Left lung (tissue), 10 donors: ENCODE data around the gene BRINP2. TPM values are rescaled to one million over a fixed set of nuclear protein-coding genes. Genes with fewer than 3 reads are reported as not detected.

Experiments used
- ATAC-seq: fragments of 200-7000 bp; cut with Tn5 transposase; one replicate; pipeline ENCODE4 v1.9.1; 2020; ENCODE audit warnings: moderate library complexity
- DNase-seq, 4 donors: peaks; one replicate each; pipeline ENCODE4 v3.0.0-alpha.2; 2013 to 2020
- H3K27ac ChIP-seq, 2 donors: fragments of 200-600 bp; sonication (generic) in 1 of 2; one replicate each; pipeline versions ENCODE4 v1.5.0 to v1.8.0; 2020 to 2021
- H3K27me3 ChIP-seq, 2 donors: fragments of 200-600 bp; sonication (generic) in 1 of 2; one replicate each; pipeline versions ENCODE4 v1.5.0 to v1.8.0; 2020 to 2021
- H3K36me3 ChIP-seq, 2 donors: fragments of 200-600 bp; sonication (generic) in 1 of 2; one replicate each; pipeline versions ENCODE4 v1.5.0 to v1.8.0; 2020 to 2021
- H3K4me1 ChIP-seq, 2 donors: fragments of 200-600 bp; one replicate each; pipeline ENCODE4 v1.8.0; 2021
- H3K4me3 ChIP-seq, 2 donors: fragments of 200-600 bp; sonication (generic) in 1 of 2; one replicate each; pipeline versions ENCODE4 v1.5.0 to v1.8.0; 2020 to 2021; ENCODE audit warnings: mild to moderate bottlenecking in 1 of 2
- H3K9me3 ChIP-seq, 2 donors: fragments of 200-600 bp; sonication (generic) in 1 of 2; one replicate each; pipeline versions ENCODE4 v1.5.0 to v1.8.0; 2020 to 2021
- CTCF ChIP-seq, 2 donors: fragments of 200-600 bp; sonication (generic) in 1 of 2; IDR thresholded peaks; one replicate each; pipeline versions ENCODE4 v1.5.0 to v1.8.0; 2021; ENCODE audit warnings: antibody characterized with exemption in 2 of 2
- intact Hi-C, 2 donors: fragments of 100-400 bp; cut with DNase I; formaldehyde crosslinking; loops; one replicate each; pipeline versions ENCODE4 v1.11.2 to v1.14.2; 2022
- polyA plus RNA-seq, 6 donors: library from polyadenylated mRNA; unstranded; fragments of 120-200 nt; gene quantifications; one replicate each; pipeline ENCODE4 v1.2.1, GENCODE V29; 2013; ENCODE audit not compliant: insufficient read length in 6 of 6
- total RNA-seq, 2 donors: library from RNA; stranded (reverse); fragmentation: NEBNext Ultra II Directional; extraction: Animal tissue kit (Norgen Biotek cat#: 25700); gene quantifications; one replicate each; pipeline ENCODE4 v1.2.1, GENCODE V29; 2021
- donor health status: DM: no; HTN: yes; CAD: no.
- donor health status: DM: no; HTN: no; CAD: no.

BRINP2 gene
- total and polyA plus RNA-seq, 8 donors = 0.08 to 1.5 (median 0.78) TPM; not detected in 1

- intact Hi-C loops = loop anchor here in 1 of 2 donors (10.0 kb wide), 1 partner anchor 292 kb away; no protein-coding TSS in a partner anchor
- TF ChIP-seq CTCF (IDR thresholded peaks at IDR 0.05) = no peak
- DNase-seq = no peak
- H3K27me3 ChIP-seq = peaks cover 0 to 14% of the 10 kb centered on the region in 2 donors
- no peaks in the 10 kb centered on the region for H3K36me3 ChIP-seq
- H3K4me1 ChIP-seq = peaks cover 0 to 2% of the 10 kb centered on the region in 2 donors
- H3K9me3 ChIP-seq = no peaks in the 10 kb centered on the region
- no peak overlapping the region for H3K27ac ChIP-seq
- no peak for ATAC-seq
- no peak overlapping the region for H3K4me3 ChIP-seq
Measured at GRCh38 chr1:177186639-177187038, 15.9 kb downstream of the BRINP2 start.

GRCh38 chr1:177190308-177190970, 19.7 kb downstream of the BRINP2 start:
- DNase-seq (no peak), ATAC-seq (no peak)
- H3K9me3 ChIP-seq = no peaks in the 10 kb centered on the region
- no peak for TF ChIP-seq CTCF (IDR thresholded peaks at IDR 0.05)
- no peak overlapping the region for H3K4me3 ChIP-seq
- no peaks in the 10 kb centered on the region for H3K27me3 ChIP-seq
- H3K27ac ChIP-seq = no peak overlapping the region
- no peaks in the 10 kb centered on the region for H3K4me1 ChIP-seq
- intact Hi-C loops = no loop called here
- H3K36me3 ChIP-seq = no peaks in the 10 kb centered on the region

GRCh38 chr1:177198243-177198642, 27.5 kb downstream of the BRINP2 start:
- DNase-seq = no peak
- H3K27me3 ChIP-seq = no peaks in the 10 kb centered on the region
- H3K9me3 ChIP-seq = no peaks in the 10 kb centered on the region
- H3K4me3 ChIP-seq = no peak overlapping the region
- no peak for TF ChIP-seq CTCF (IDR thresholded peaks at IDR 0.05)
- H3K27ac ChIP-seq = no peak overlapping the region
- H3K36me3 ChIP-seq = no peaks in the 10 kb centered on the region
- no peaks in the 10 kb centered on the region for H3K4me1 ChIP-seq
- ATAC-seq = no peak
- intact Hi-C loops = no loop called here

- Histone ChIP-seq H3K36me3 (no peaks in the 10 kb centered on the region), H3K4me3 (no peak overlapping the region), H3K27me3 (no peaks in the 10 kb centered on the region), H3K27ac (no peak overlapping the region), H3K9me3 (no peaks in the 10 kb centered on the region), H3K4me1 (no peaks in the 10 kb centered on the region)
- TF ChIP-seq CTCF (IDR thresholded peaks at IDR 0.05) = no peak
- intact Hi-C loops = no loop called here
- ATAC-seq (no peak), DNase-seq (no peak)
Measured at GRCh38 chr1:177200290-177200689, 29.5 kb downstream of the BRINP2 start.

- TF ChIP-seq CTCF (IDR thresholded peaks at IDR 0.05) = no peak
- Histone ChIP-seq H3K27me3 (no peaks in the 10 kb centered on the region), H3K36me3 (no peaks in the 10 kb centered on the region), H3K9me3 (no peaks in the 10 kb centered on the region), H3K4me3 (no peak overlapping the region), H3K27ac (no peak overlapping the region), H3K4me1 (peaks cover 0 to 4% of the 10 kb centered on the region in 2 donors)
- DNase-seq = no peak
- no peak for ATAC-seq
- intact Hi-C loops = no loop called here
Measured at GRCh38 chr1:177206831-177207355, 36.1 kb downstream of the BRINP2 start.
